ENCODE measurements around the gene RAB3IL1.

Gene RAB3IL1

GRCh38 chr11:61921446-61921845 lies 4.1 kb upstream of the RAB3IL1 start:
- Histone ChIP-seq H3K4me3 (ENCODE audit: insufficient read depth, low read depth, low read length, poor library complexity, severe bottlenecking) (no peak overlapping the region), H3K27me3 (replicated peaks; ENCODE audit: control insufficient read depth, insufficient read depth, low read length, poor library complexity, severe bottlenecking) (peaks cover 6% of the 10 kb centered on the region), H3K27ac (ENCODE audit: insufficient read depth, low read length, poor library complexity, severe bottlenecking) (no peak overlapping the region), H3K9me3 (ENCODE audit: control insufficient read depth, low read length) (no peaks in the 10 kb centered on the region), H3K36me3 (ENCODE audit: control insufficient read depth, insufficient read depth, low read length) (no peaks in the 10 kb centered on the region), H3K4me1 (ENCODE audit: control insufficient read depth, insufficient read depth, low read length, poor library complexity, severe bottlenecking) (no peaks in the 10 kb centered on the region)
- DNase-seq, result no peak

- H3K27ac ChIP-seq (ENCODE audit: insufficient read depth, low read length, poor library complexity, severe bottlenecking), result no peak overlapping the region
- H3K27me3 ChIP-seq (replicated peaks; ENCODE audit: control insufficient read depth, insufficient read depth, low read length, poor library complexity, severe bottlenecking), result peaks cover 8% of the 10 kb centered on the region
- H3K9me3 ChIP-seq (ENCODE audit: control insufficient read depth, low read length), result no peaks in the 10 kb centered on the region
- no peaks in the 10 kb centered on the region for H3K36me3 ChIP-seq (ENCODE audit: control insufficient read depth, insufficient read depth, low read length)
- no peak for DNase-seq
- H3K4me1 ChIP-seq (ENCODE audit: control insufficient read depth, insufficient read depth, low read length, poor library complexity, severe bottlenecking), result no peaks in the 10 kb centered on the region
- no peak overlapping the region for H3K4me3 ChIP-seq (ENCODE audit: insufficient read depth, low read depth, low read length, poor library complexity, severe bottlenecking)
Observed at GRCh38 chr11:61919705-61920631, 2.6 kb upstream of the RAB3IL1 start.

GRCh38 chr11:61918938-61919704 lies 1.8 kb upstream of the RAB3IL1 start:
- H3K9me3 ChIP-seq (ENCODE audit: control insufficient read depth, low read length), result no peaks in the 10 kb centered on the region
- DNase-seq, result no peak
- no peak overlapping the region for H3K4me3 ChIP-seq (ENCODE audit: insufficient read depth, low read depth, low read length, poor library complexity, severe bottlenecking)
- H3K4me1 ChIP-seq (ENCODE audit: control insufficient read depth, insufficient read depth, low read length, poor library complexity, severe bottlenecking), result no peaks in the 10 kb centered on the region
- H3K27ac ChIP-seq (ENCODE audit: insufficient read depth, low read length, poor library complexity, severe bottlenecking), result no peak overlapping the region
- H3K27me3 ChIP-seq (replicated peaks; ENCODE audit: control insufficient read depth, insufficient read depth, low read length, poor library complexity, severe bottlenecking), result peaks cover 8% of the 10 kb centered on the region
- no peaks in the 10 kb centered on the region for H3K36me3 ChIP-seq (ENCODE audit: control insufficient read depth, insufficient read depth, low read length)

- H3K27me3 ChIP-seq (replicated peaks; ENCODE audit: control insufficient read depth, insufficient read depth, low read length, poor library complexity, severe bottlenecking), result peaks cover 8% of the 10 kb centered on the region
- no peak overlapping the region for H3K27ac ChIP-seq (ENCODE audit: insufficient read depth, low read length, poor library complexity, severe bottlenecking)
- H3K4me3 ChIP-seq (ENCODE audit: insufficient read depth, low read depth, low read length, poor library complexity, severe bottlenecking), result no peak overlapping the region
- H3K4me1 ChIP-seq (ENCODE audit: control insufficient read depth, insufficient read depth, low read length, poor library complexity, severe bottlenecking), result no peaks in the 10 kb centered on the region
- DNase-seq, result no peak
- H3K36me3 ChIP-seq (ENCODE audit: control insufficient read depth, insufficient read depth, low read length), result no peaks in the 10 kb centered on the region
- H3K9me3 ChIP-seq (ENCODE audit: control insufficient read depth, low read length), result no peaks in the 10 kb centered on the region
Observed at GRCh38 chr11:61918251-61918937, 1.0 kb upstream of the RAB3IL1 start.

GRCh38 chr11:61916737-61917333 lies 531 bp downstream of the RAB3IL1 start:
- Histone ChIP-seq H3K36me3 (ENCODE audit: control insufficient read depth, insufficient read depth, low read length) (no peaks in the 10 kb centered on the region), H3K27me3 (replicated peaks; ENCODE audit: control insufficient read depth, insufficient read depth, low read length, poor library complexity, severe bottlenecking) (peaks cover 8% of the 10 kb centered on the region), H3K9me3 (ENCODE audit: control insufficient read depth, low read length) (no peaks in the 10 kb centered on the region), H3K4me1 (ENCODE audit: control insufficient read depth, insufficient read depth, low read length, poor library complexity, severe bottlenecking) (no peaks in the 10 kb centered on the region), H3K27ac (ENCODE audit: insufficient read depth, low read length, poor library complexity, severe bottlenecking) (no peak overlapping the region), H3K4me3 (ENCODE audit: insufficient read depth, low read depth, low read length, poor library complexity, severe bottlenecking) (peak overlapping the region; percentile 39)
- DNase-seq, result no peak

GRCh38 chr11:61914471-61915171 lies 2.7 kb downstream of the RAB3IL1 start:
- Histone ChIP-seq H3K4me1 (ENCODE audit: control insufficient read depth, insufficient read depth, low read length, poor library complexity, severe bottlenecking) (no peaks in the 10 kb centered on the region), H3K4me3 (ENCODE audit: insufficient read depth, low read depth, low read length, poor library complexity, severe bottlenecking) (no peak overlapping the region), H3K9me3 (ENCODE audit: control insufficient read depth, low read length) (no peaks in the 10 kb centered on the region), H3K27ac (ENCODE audit: insufficient read depth, low read length, poor library complexity, severe bottlenecking) (no peak overlapping the region), H3K27me3 (replicated peaks; ENCODE audit: control insufficient read depth, insufficient read depth, low read length, poor library complexity, severe bottlenecking) (peaks cover 8% of the 10 kb centered on the region), H3K36me3 (ENCODE audit: control insufficient read depth, insufficient read depth, low read length) (no peaks in the 10 kb centered on the region)
- no peak for DNase-seq

- no peak overlapping the region for H3K4me3 ChIP-seq (ENCODE audit: insufficient read depth, low read depth, low read length, poor library complexity, severe bottlenecking)
- H3K36me3 ChIP-seq (ENCODE audit: control insufficient read depth, insufficient read depth, low read length), result no peaks in the 10 kb centered on the region
- no peak overlapping the region for H3K27ac ChIP-seq (ENCODE audit: insufficient read depth, low read length, poor library complexity, severe bottlenecking)
- no peaks in the 10 kb centered on the region for H3K4me1 ChIP-seq (ENCODE audit: control insufficient read depth, insufficient read depth, low read length, poor library complexity, severe bottlenecking)
- no peak for DNase-seq
- H3K9me3 ChIP-seq (ENCODE audit: control insufficient read depth, low read length), result no peaks in the 10 kb centered on the region
- peaks cover 8% of the 10 kb centered on the region for H3K27me3 ChIP-seq (replicated peaks; ENCODE audit: control insufficient read depth, insufficient read depth, low read length, poor library complexity, severe bottlenecking)
Observed at GRCh38 chr11:61913699-61914395, 3.5 kb downstream of the RAB3IL1 start.

GRCh38 chr11:61912991-61913698 lies 4.2 kb downstream of the RAB3IL1 start:
- no peaks in the 10 kb centered on the region for H3K9me3 ChIP-seq (ENCODE audit: control insufficient read depth, low read length)
- no peaks in the 10 kb centered on the region for H3K4me1 ChIP-seq (ENCODE audit: control insufficient read depth, insufficient read depth, low read length, poor library complexity, severe bottlenecking)
- no peak for DNase-seq
- H3K27me3 ChIP-seq (replicated peaks; ENCODE audit: control insufficient read depth, insufficient read depth, low read length, poor library complexity, severe bottlenecking), result peaks cover 8% of the 10 kb centered on the region
- no peak overlapping the region for H3K27ac ChIP-seq (ENCODE audit: insufficient read depth, low read length, poor library complexity, severe bottlenecking)
- no peak overlapping the region for H3K4me3 ChIP-seq (ENCODE audit: insufficient read depth, low read depth, low read length, poor library complexity, severe bottlenecking)
- H3K36me3 ChIP-seq (ENCODE audit: control insufficient read depth, insufficient read depth, low read length), result no peaks in the 10 kb centered on the region
